ENCODE data around the gene COG5. TPM values are rescaled to one million over a fixed set of nuclear protein-coding genes. Genes with fewer than 3 reads are reported as not detected.

COG5 gene
- total and polyA plus RNA-seq, 11 donors: 9.4 to 61.6 (median 42.1) TPM

GRCh38 chr7:107499731-107500130, 64.0 kb downstream of the COG5 start:
- 84 to 89% (median 88%) methylated on average over 4 of the region's 4 CpGs for WGBS, 4 donors
- intact Hi-C loops (cut with DNase I): no loop called here

GRCh38 chr7:107495516-107495915, 68.2 kb downstream of the COG5 start:
- no peaks in the 10 kb centered on the region for H3K36me3 ChIP-seq
- peaks cover 0 to 9% (median 0%) of the 10 kb centered on the region in 12 donors for H3K9me3 ChIP-seq
- ATAC-seq (no peak), DNase-seq (no peak)
- H3K4me3 ChIP-seq: no peak overlapping the region
- peaks cover 0 to 16% (median 2%) of the 10 kb centered on the region in 12 donors for H3K4me1 ChIP-seq
- TF ChIP-seq CTCF (IDR thresholded peaks at IDR 0.05): no peak
- TF ChIP-seq POLR2A (IDR thresholded peaks at IDR 0.05): no peak
- H3K27ac ChIP-seq: no peak overlapping the region
- H3K27me3 ChIP-seq: no peaks in the 10 kb centered on the region
- intact Hi-C loops (cut with DNase I): no loop called here

More at GRCh38 chr7:107499731-107500130, 64.0 kb downstream of the COG5 start:
- Histone ChIP-seq H3K27ac (no peak overlapping the region), H3K4me1 (peaks cover 0 to 5% (median 0%) of the 10 kb centered on the region in 12 donors), H3K36me3 (no peaks in the 10 kb centered on the region), H3K27me3 (no peaks in the 10 kb centered on the region), H3K4me3 (no peak overlapping the region), H3K9me3 (peaks cover 0 to 9% (median 0%) of the 10 kb centered on the region in 12 donors)
- no peak for TF ChIP-seq CTCF (IDR thresholded peaks at IDR 0.05)
- no peak for TF ChIP-seq POLR2A (IDR thresholded peaks at IDR 0.05)
- no peak for ATAC-seq
- DNase-seq: no peak

GRCh38 chr7:107494884-107495283, 68.8 kb downstream of the COG5 start:
- H3K27ac ChIP-seq: peak overlapping the region in 4 of 12 donors; percentile 7 to 43 (median 18)
- WGBS, 4 donors: 68 to 89% (median 86%) methylated on average over 6 of the region's 6 CpGs
- H3K4me1 ChIP-seq: peaks cover 0 to 16% (median 2%) of the 10 kb centered on the region in 12 donors
- intact Hi-C loops (cut with DNase I): no loop called here
- no peaks in the 10 kb centered on the region for H3K27me3 ChIP-seq
- DNase-seq: no peak
- no peak for TF ChIP-seq POLR2A (IDR thresholded peaks at IDR 0.05)
- TF ChIP-seq CTCF (IDR thresholded peaks at IDR 0.05): no peak
- ATAC-seq: peak in 1 of 4 donors; percentile 48
- no peak overlapping the region for H3K4me3 ChIP-seq
- H3K36me3 ChIP-seq: no peaks in the 10 kb centered on the region
- H3K9me3 ChIP-seq: peaks cover 0 to 9% (median 0%) of the 10 kb centered on the region in 12 donors

GRCh38 chr7:107494315-107494751, 69.4 kb downstream of the COG5 start:
- ATAC-seq: peak in 3 of 4 donors; percentile 26 to 62 (median 47)

More at GRCh38 chr7:107494315-107494751, 69.4 kb downstream of the COG5 start:
- H3K4me3 ChIP-seq: no peak overlapping the region
- intact Hi-C loops (cut with DNase I): no loop called here
- no peaks in the 10 kb centered on the region for H3K27me3 ChIP-seq
- DNase-seq: no peak
- TF ChIP-seq POLR2A (IDR thresholded peaks at IDR 0.05) (no peak), CTCF (IDR thresholded peaks at IDR 0.05) (no peak)
- peaks cover 0 to 9% (median 0%) of the 10 kb centered on the region in 12 donors for H3K9me3 ChIP-seq
- peaks cover 0 to 16% (median 2%) of the 10 kb centered on the region in 12 donors for H3K4me1 ChIP-seq
- 63 to 78% (median 75%) methylated on average over 3 of the region's 3 CpGs for WGBS, 4 donors
- H3K27ac ChIP-seq: peak overlapping the region in 5 of 12 donors; percentile 7 to 43 (median 12)
- no peaks in the 10 kb centered on the region for H3K36me3 ChIP-seq

Measured in heart left ventricle (tissue), 16 donors.